Sigmoid colon (tissue), 4 donors: ENCODE data around the gene PDGFD.

Experiments used
- CTCF ChIP-seq, 4 experiments: fragments of 450-650 bp in 3 of 4; fragments of 200-600 bp in 1 of 4; IDR thresholded peaks; one replicate each; pipeline ENCODE4 v1.5.1; 2016 to 2019; ENCODE audit warnings: antibody characterized with exemption in 4 of 4, mild to moderate bottlenecking in 3 of 4, moderate library complexity in 2 of 4
- POLR2A ChIP-seq, 2 donors: fragments of 450-650 bp; IDR thresholded peaks; one replicate each; pipeline ENCODE4 v1.6.1; 2016; ENCODE audit warnings: antibody characterized with exemption in 2 of 2, mild to moderate bottlenecking in 2 of 2, moderate library complexity in 2 of 2
- POLR2AphosphoS5 ChIP-seq, 4 donors: sonication (generic); formaldehyde crosslinking; IDR thresholded peaks; one replicate each; pipeline ENCODE4 v1.6.1; 2017; ENCODE audit warnings: antibody characterized with exemption in 4 of 4

- TF ChIP-seq POLR2A (IDR thresholded peaks at IDR 0.05) (no peak), CTCF (IDR thresholded peaks at IDR 0.05) (no peak), POLR2AphosphoS5 (IDR thresholded peaks at IDR 0.05) (no peak)
These were observed 89.8 kb downstream of the PDGFD start for GRCh38 chr11:104073950-104074705.
